SJSA1 (cell line): ENCODE results near the gene ABI3BP. TPM values are rescaled to one million over a fixed set of nuclear protein-coding genes. Genes with fewer than 3 reads are reported as not detected.

Experiments used
- DNase-seq, 2 experiments: peaks; one replicate each; pipeline ENCODE4 v3.0.0-alpha.2; 2015 to 2020; ENCODE audit warnings: low spot score in 2 of 2, low read depth in 1 of 2
- H3K27ac ChIP-seq: fragments of 250-450 bp; sonication (Bioruptor Pico); 2 replicates; pipeline ENCODE4 v1.5.1; 2020; ENCODE audit warnings: mild to moderate bottlenecking, moderate library complexity
- H3K27me3 ChIP-seq: fragments of 250-450 bp; sonication (Bioruptor Pico); replicated peaks from 2 replicates; pipeline ENCODE4 v1.5.1; 2020; ENCODE audit warnings: mild to moderate bottlenecking, moderate library complexity
- H3K36me3 ChIP-seq: fragments of 250-450 bp; sonication (Bioruptor Pico); 2 replicates; pipeline ENCODE4 v1.5.1; 2020; ENCODE audit warnings: mild to moderate bottlenecking
- H3K4me1 ChIP-seq: fragments of 250-450 bp; sonication (Bioruptor Pico); replicated peaks from 2 replicates; pipeline ENCODE4 v1.6.1; 2021; ENCODE audit warnings: mild to moderate bottlenecking
- H3K4me3 ChIP-seq: fragments of 250-450 bp; sonication (Bioruptor Pico); 2 replicates; pipeline ENCODE4 v1.5.1; 2020; ENCODE audit warnings: mild to moderate bottlenecking
- H3K9me3 ChIP-seq: fragments of 250-450 bp; sonication (Bioruptor Pico); replicated peaks from 2 replicates; pipeline ENCODE4 v1.5.1; 2020; ENCODE audit warnings: mild to moderate bottlenecking
- total RNA-seq: library from RNA; depleted of rRNA; stranded (reverse); fragments of >200 nt; shearing (Covaris generic); gene quantifications from 2 replicates; pipeline ENCODE4 v1.2.3, GENCODE V29; 2014

The ABI3BP gene
- total RNA-seq, 1 experiment from 2014 or later, result 0.05 TPM

- H3K27me3 ChIP-seq, result no peaks in the 10 kb centered on the region
- no peaks in the 10 kb centered on the region for H3K9me3 ChIP-seq
- H3K4me3 ChIP-seq, result no peak overlapping the region
- no peak overlapping the region for H3K27ac ChIP-seq
- peaks cover 35% of the 10 kb centered on the region for H3K36me3 ChIP-seq
- H3K4me1 ChIP-seq, result no peaks in the 10 kb centered on the region
- DNase-seq, result no peak
These were observed 239.4 kb downstream of the ABI3BP start for GRCh38 chr3:100753846-100754245.

- H3K4me3 ChIP-seq, result no peak overlapping the region
- H3K27ac ChIP-seq, result no peak overlapping the region
- no peaks in the 10 kb centered on the region for H3K27me3 ChIP-seq
- no peak for DNase-seq
- peaks cover 82% of the 10 kb centered on the region for H3K36me3 ChIP-seq
- no peaks in the 10 kb centered on the region for H3K4me1 ChIP-seq
- no peaks in the 10 kb centered on the region for H3K9me3 ChIP-seq
These were observed 244.3 kb downstream of the ABI3BP start for GRCh38 chr3:100748967-100749366.

GRCh38 chr3:100748220-100748619 is 245.0 kb downstream of the ABI3BP start:
- no peak overlapping the region for H3K4me3 ChIP-seq
- no peaks in the 10 kb centered on the region for H3K27me3 ChIP-seq
- no peaks in the 10 kb centered on the region for H3K9me3 ChIP-seq
- no peaks in the 10 kb centered on the region for H3K4me1 ChIP-seq
- DNase-seq, result no peak
- peaks cover 86% of the 10 kb centered on the region for H3K36me3 ChIP-seq
- no peak overlapping the region for H3K27ac ChIP-seq

GRCh38 chr3:100746092-100746491 is 247.1 kb downstream of the ABI3BP start:
- no peak overlapping the region for H3K4me3 ChIP-seq
- H3K36me3 ChIP-seq, result peaks cover 85% of the 10 kb centered on the region
- H3K4me1 ChIP-seq, result no peaks in the 10 kb centered on the region
- no peak overlapping the region for H3K27ac ChIP-seq
- no peaks in the 10 kb centered on the region for H3K27me3 ChIP-seq
- no peak for DNase-seq
- H3K9me3 ChIP-seq, result no peaks in the 10 kb centered on the region

- no peak overlapping the region for H3K27ac ChIP-seq
These were observed 247.6 kb downstream of the ABI3BP start for GRCh38 chr3:100745617-100746016.

GRCh38 chr3:100744671-100745070 is 248.6 kb downstream of the ABI3BP start:
- no peak overlapping the region for H3K27ac ChIP-seq
- no peaks in the 10 kb centered on the region for H3K9me3 ChIP-seq
- no peaks in the 10 kb centered on the region for H3K27me3 ChIP-seq
- DNase-seq, result no peak
- peaks cover 90% of the 10 kb centered on the region for H3K36me3 ChIP-seq
- no peaks in the 10 kb centered on the region for H3K4me1 ChIP-seq
- H3K4me3 ChIP-seq, result no peak overlapping the region

More at GRCh38 chr3:100745617-100746016, 247.6 kb downstream of the ABI3BP start:
- Histone ChIP-seq H3K27me3 (no peaks in the 10 kb centered on the region), H3K36me3 (peaks cover 85% of the 10 kb centered on the region), H3K9me3 (no peaks in the 10 kb centered on the region), H3K4me3 (no peak overlapping the region), H3K4me1 (no peaks in the 10 kb centered on the region)
- no peak for DNase-seq

GRCh38 chr3:100743535-100743934 is 249.7 kb downstream of the ABI3BP start:
- H3K36me3 ChIP-seq, result peaks cover 91% of the 10 kb centered on the region
- no peak overlapping the region for H3K27ac ChIP-seq
- no peaks in the 10 kb centered on the region for H3K27me3 ChIP-seq
- H3K4me1 ChIP-seq, result no peaks in the 10 kb centered on the region
- H3K4me3 ChIP-seq, result no peak overlapping the region
- DNase-seq, result no peak
- no peaks in the 10 kb centered on the region for H3K9me3 ChIP-seq

GRCh38 chr3:100740207-100740606 is 253.0 kb downstream of the ABI3BP start:
- H3K4me1 ChIP-seq, result no peaks in the 10 kb centered on the region
- peaks cover 90% of the 10 kb centered on the region for H3K36me3 ChIP-seq
- H3K4me3 ChIP-seq, result no peak overlapping the region
- no peak overlapping the region for H3K27ac ChIP-seq
- no peaks in the 10 kb centered on the region for H3K27me3 ChIP-seq
- H3K9me3 ChIP-seq, result no peaks in the 10 kb centered on the region
- no peak for DNase-seq

GRCh38 chr3:100737334-100737733 is 255.9 kb downstream of the ABI3BP start:
- Histone ChIP-seq H3K36me3 (peaks cover 95% of the 10 kb centered on the region), H3K4me3 (no peak overlapping the region), H3K27me3 (no peaks in the 10 kb centered on the region), H3K9me3 (no peaks in the 10 kb centered on the region), H3K27ac (no peak overlapping the region), H3K4me1 (no peaks in the 10 kb centered on the region)
- DNase-seq, result no peak

GRCh38 chr3:100732435-100732834 is 260.8 kb downstream of the ABI3BP start:
- no peaks in the 10 kb centered on the region for H3K9me3 ChIP-seq
- DNase-seq, result no peak
- no peak overlapping the region for H3K4me3 ChIP-seq
- H3K27me3 ChIP-seq, result no peaks in the 10 kb centered on the region
- no peaks in the 10 kb centered on the region for H3K4me1 ChIP-seq
- H3K27ac ChIP-seq, result no peak overlapping the region
- peaks cover 81% of the 10 kb centered on the region for H3K36me3 ChIP-seq

GRCh38 chr3:100730524-100730923 is 262.7 kb downstream of the ABI3BP start:
- no peaks in the 10 kb centered on the region for H3K4me1 ChIP-seq
- no peak overlapping the region for H3K4me3 ChIP-seq
- H3K9me3 ChIP-seq, result no peaks in the 10 kb centered on the region
- H3K27me3 ChIP-seq, result no peaks in the 10 kb centered on the region
- peaks cover 80% of the 10 kb centered on the region for H3K36me3 ChIP-seq
- no peak overlapping the region for H3K27ac ChIP-seq
- DNase-seq, result no peak

GRCh38 chr3:100726706-100727105 is 266.5 kb downstream of the ABI3BP start:
- no peak for DNase-seq
- H3K27ac ChIP-seq, result no peak overlapping the region
- H3K27me3 ChIP-seq, result no peaks in the 10 kb centered on the region
- no peak overlapping the region for H3K4me3 ChIP-seq
- peaks cover 76% of the 10 kb centered on the region for H3K36me3 ChIP-seq
- H3K9me3 ChIP-seq, result no peaks in the 10 kb centered on the region
- H3K4me1 ChIP-seq, result no peaks in the 10 kb centered on the region

GRCh38 chr3:100725935-100726513 is 267.2 kb downstream of the ABI3BP start:
- H3K4me1 ChIP-seq, result no peaks in the 10 kb centered on the region

GRCh38 chr3:100720426-100720825 is 272.8 kb downstream of the ABI3BP start:
- Histone ChIP-seq H3K27me3 (no peaks in the 10 kb centered on the region), H3K36me3 (peaks cover 79% of the 10 kb centered on the region), H3K9me3 (no peaks in the 10 kb centered on the region), H3K27ac (no peak overlapping the region), H3K4me1 (no peaks in the 10 kb centered on the region), H3K4me3 (no peak overlapping the region)
- DNase-seq, result no peak

More at GRCh38 chr3:100725935-100726513, 267.2 kb downstream of the ABI3BP start:
- Histone ChIP-seq H3K27ac (no peak overlapping the region), H3K36me3 (peaks cover 76% of the 10 kb centered on the region), H3K9me3 (no peaks in the 10 kb centered on the region), H3K27me3 (no peaks in the 10 kb centered on the region), H3K4me3 (no peak overlapping the region)
- DNase-seq, result no peak

- DNase-seq, result no peak
- Histone ChIP-seq H3K27me3 (no peaks in the 10 kb centered on the region), H3K4me1 (no peaks in the 10 kb centered on the region), H3K4me3 (no peak overlapping the region), H3K9me3 (no peaks in the 10 kb centered on the region), H3K36me3 (peaks cover 78% of the 10 kb centered on the region), H3K27ac (no peak overlapping the region)
These were observed 274.1 kb downstream of the ABI3BP start for GRCh38 chr3:100719136-100719535.
